HG02852 (cell line): Measurements from ENCODE around the gene PML.
"Not testable (repeated sequence)": the region's sequence is repeated elsewhere in the genome, so short reads cannot be mapped to it uniquely, and the experiment has no call there.

Source experiments
- ATAC-seq: cut with Tn5 transposase; IDR thresholded peaks from one replicate; pipeline ENCODE4 v1.9.1; 2021; ENCODE audit warnings: mild to moderate bottlenecking, moderate library complexity; ENCODE audit not compliant: unreplicated experiment

Gene PML

DNA sequence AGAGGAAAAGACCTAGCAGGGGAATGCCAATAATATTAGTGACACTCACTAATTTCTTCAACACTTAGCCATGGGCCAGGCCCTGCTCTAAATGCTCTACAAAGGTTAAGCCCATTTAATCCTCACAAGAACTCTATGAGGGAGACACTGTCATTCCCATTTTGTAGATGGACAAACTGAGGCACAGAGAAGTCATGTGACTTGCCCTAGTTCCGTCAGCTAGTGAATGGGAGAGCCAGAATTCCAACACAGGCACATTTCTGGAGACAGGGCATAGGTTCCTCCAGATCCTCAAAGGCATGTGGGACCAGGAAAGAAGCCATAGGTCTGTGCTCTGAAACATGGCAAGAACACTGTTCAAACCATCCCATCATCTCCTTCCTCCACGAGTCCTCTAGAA, 36.7 kb upstream of the PML start:
- ATAC-seq = no peak

DNA sequence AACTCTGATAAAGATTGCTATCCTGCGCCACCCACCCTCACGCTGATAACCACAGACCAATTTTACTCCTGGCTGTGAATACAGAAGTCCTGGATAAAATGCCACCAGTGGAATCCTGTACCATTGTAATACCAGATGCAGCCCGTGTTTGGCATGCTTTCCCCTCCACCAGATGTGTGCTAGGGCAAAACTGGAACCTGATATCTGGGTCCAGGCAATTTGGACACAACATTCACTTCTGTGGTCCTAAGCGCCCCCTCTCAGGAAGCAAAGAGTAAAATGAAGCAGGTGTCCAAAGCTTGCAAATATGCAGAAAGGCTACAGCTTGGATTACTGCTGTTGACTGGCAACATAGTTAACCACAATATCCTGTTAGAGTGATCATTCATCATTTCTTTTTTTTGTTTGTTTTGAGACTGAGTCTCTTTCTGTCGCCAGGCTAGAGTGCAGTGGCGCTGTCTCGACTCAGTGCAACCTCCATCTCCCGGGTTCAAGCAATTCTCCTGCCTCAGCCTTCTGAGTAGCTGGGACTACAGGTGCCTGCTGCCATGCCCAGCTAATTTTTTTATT, 35.4 kb upstream of the PML start:
- no peak for ATAC-seq

DNA sequence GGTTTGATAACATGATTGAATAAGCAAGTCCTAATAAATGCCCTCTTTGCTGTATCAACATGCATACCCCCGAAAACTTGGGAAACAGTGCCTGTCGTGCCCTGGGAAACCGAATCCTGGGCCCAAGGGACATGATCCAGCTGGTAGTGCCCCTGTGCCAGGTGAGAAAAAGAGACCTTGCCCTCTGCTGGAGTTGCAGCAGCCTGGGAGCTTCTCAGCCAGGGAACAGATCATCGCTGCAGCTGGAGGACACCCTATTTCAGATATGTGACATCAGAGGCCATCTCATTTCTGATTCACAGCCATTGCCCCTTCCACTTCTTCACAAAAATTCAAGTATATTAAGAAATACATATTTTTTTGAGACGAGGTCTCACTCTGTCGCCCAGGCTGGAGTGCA, 34.7 kb upstream of the PML start:
- ATAC-seq = no peak

DNA sequence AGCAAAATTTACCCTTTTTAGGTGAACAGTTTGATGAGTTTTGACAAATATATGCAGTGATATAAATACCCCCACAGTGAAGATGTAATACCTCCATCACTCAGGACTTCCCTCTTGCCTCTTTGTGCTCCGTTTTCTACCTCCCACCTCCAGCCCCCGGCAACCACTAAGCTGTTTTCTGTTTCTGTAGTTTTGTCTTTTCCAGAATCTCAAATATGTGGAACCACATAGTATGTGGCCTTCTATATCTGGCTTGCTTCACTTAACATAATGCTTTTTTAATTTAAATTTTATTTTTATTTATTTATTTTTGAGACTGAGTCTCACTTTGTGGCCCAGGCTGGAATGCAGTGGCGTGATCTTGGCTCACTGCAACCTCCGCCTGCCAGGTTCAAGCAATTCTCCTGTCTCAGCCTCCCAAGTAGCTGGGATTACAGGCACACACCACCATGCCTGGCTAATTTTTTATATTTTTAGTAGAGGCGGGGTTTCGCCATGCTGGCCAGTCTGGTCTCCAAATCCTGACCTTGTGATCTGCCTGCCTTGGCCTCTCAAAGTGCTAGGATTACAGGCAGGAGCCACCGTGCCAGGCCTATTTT, 33.9 kb upstream of the PML start:
- not testable (repeated sequence) for ATAC-seq

DNA sequence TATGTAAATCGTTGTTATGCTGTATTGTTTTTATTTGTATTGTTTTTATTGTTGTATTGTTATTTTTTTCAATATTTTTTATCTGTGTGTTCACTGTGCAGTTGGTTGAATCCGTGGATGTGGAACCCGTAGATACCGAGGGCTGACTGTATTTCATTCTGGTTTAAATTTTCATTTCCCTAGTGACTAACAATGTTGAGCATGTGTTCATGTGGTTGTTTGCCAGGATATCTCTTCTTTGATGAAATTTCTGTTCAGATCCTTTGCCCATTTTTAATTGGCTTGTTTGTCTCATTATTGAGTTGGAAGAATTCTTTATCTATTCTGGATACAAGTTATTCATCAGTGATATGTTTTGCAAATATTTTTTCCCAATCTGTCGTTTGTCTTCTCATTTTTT, 32.1 kb upstream of the PML start:
- ATAC-seq = no peak

DNA sequence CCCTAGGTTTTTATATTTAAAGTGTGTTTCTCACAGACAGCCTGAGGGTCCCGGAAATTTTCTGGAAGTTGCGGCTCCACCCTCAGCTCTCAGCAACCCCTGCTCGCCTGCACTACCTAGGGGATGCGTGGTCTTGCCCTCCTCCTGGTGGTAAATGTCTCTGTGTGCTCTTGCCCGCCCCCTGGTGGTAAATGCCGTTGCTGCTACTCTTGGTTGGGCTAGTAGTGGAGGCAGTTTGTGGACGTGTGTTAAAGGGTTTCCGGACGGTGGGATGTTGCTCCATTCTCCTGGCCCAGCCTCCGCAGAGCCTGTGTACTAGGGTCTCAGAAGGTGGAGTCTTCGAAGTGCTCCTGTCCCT, 29.8 kb upstream of the PML start:
- ATAC-seq = no peak

DNA sequence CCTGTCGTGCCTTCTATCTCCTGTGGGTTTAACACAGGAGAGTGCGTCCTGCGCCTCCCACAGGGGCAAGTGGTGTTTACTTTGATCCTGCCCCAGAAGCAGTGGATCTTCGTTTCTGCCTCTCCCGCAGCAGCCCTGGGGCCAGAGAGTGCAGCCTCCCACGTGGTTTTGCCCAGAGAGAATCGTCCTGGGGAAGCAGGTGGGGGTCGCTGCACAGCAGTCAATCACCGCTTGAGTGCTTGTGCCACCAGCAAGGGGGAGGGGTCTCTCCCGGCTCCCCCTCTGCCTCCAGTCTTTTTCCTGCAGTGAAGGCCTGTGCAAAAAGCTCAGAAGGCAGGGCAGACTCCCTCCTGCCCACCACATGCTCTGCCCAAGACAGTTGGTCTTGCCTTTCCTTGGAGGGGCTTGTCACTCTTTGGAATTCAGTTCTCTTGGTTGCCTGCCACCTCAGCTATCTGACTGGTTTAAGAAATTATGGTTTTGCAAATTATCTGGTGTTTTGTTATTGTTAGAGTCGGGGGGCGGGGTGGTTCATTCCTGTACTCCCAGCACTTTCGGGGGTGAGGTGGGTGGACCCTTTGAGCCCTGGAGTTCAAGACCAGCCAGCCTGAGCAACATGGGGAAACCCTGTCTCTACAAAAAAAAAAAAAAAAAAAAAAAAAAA, 29.3 kb upstream of the PML start:
- ATAC-seq = peak; percentile 23

DNA sequence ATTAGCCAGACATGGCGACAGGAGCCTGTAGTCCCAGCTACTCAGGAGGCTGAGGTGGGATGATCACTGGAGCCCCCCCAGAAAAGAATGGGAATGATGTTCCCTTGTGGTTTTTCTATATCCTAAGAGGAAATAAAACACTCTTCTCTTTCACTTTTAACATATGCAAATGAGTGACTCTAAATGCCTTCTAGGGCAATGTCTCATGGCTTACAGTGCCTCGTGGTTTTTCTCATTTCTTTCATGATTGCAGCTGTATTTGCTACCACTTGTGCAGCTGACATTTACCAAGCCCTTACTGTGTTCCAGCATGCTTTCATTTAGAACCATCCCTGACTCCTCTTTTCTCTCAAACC, 28.8 kb upstream of the PML start:
- peak; percentile 50 for ATAC-seq

DNA sequence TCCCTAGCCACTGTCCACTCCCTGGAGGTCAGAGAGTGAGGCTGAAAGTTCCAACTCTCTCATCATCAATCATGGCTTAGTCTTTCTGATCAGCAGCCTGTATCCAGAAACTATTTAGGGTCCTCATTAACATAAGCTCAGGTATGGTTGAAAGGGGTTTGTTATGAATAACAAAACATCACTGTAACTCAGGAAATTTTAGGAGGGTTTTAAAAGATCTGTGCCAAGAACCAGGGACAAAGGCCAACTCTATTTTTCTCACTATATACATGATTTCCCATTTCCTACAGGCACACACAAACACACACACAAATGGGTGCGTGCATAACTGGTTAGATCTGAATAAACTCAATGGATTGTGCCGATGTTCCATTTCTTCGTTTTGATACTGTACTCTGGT, 26.1 kb upstream of the PML start:
- ATAC-seq = no peak

DNA sequence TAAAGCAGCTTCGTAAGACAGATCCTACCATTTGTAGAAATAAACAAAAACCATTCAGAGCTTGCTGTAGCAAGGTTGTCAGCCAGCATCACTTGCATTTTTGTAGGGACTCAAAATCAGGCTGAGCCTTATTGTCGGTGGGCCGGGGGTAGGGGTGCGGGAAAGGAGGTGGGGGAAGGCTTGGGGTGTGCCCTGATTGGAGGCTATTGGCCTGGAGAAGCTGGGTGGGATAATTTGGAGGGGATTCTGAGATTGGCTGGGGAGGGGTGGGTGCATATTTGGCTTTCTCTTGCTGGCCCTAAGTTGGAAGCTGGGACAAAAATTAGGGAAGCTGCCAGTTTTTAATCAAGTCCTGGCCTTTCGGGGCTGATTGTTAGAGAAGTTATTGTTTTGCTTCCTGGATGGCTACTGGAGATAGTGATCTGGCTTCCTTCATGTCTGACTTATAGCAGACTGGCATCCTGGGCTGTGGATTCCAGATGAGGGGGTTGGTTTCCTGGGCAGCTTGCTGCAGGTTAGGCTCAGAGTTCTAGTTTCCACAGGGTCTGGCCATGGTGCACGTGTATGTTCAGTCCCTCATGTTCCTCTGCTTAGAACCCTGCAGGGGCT, 25.3 kb upstream of the PML start:
- ATAC-seq = no peak

DNA sequence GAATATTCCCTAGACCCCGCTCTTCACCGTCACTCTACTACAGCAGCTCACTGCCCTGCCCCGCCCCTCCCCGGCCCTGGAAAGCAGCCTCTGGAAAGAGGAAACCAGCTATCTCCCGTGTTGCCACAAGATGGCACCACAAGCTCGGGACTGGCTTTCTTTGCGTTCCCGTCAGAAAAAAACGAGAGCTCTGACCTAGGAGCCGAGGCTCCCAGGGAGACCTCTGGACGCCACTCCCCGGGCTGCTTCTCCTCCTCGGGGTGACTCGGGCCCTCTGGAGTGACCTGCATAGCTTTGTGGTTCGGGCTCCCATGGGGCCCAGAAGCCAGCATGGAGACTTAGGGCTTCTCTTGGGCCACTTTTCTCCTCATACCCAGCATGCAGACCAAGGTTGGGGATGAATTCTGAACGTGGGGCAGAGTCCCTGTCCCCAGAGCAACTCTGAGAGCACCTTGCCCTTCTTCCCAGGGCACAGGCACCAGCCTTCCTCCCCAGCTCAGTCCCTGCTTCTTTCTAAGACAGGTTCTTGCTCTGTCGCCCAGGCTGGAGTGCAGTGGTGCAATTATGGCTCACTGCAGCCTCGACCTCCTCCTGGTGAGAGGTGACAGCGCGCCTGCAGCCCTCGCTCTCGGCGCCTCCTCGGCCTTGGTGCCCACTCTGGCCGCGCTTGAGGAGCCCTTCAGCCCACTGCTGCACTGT, 21.4 kb upstream of the PML start:
- no peak for ATAC-seq

DNA sequence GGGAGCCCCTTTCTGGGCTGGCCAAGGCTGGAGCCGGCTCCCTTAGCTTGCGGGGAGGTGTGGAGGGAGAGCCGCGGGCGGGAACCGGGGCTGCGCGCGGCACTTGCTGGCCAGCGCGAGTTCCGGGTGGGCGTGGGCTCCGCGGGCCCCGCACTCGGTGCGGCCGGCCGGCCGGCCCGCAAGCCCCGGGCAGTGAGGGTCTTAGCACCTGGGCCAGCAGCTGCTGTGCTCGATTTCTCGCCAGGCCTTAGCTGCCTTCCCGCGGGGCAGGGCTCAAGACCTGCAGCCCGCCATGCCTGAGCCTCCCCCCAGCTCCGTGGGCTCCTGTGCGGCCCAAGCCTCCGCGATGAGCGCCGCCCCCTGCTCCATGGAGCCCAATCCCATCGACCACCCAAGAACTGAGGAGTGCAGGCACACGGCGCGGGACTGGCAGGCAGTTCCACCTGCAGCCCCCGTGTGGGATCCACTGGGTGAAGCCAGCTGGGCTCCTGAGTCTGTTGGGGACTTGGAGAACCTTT, 20.8 kb upstream of the PML start:
- ATAC-seq = not testable (repeated sequence)

DNA sequence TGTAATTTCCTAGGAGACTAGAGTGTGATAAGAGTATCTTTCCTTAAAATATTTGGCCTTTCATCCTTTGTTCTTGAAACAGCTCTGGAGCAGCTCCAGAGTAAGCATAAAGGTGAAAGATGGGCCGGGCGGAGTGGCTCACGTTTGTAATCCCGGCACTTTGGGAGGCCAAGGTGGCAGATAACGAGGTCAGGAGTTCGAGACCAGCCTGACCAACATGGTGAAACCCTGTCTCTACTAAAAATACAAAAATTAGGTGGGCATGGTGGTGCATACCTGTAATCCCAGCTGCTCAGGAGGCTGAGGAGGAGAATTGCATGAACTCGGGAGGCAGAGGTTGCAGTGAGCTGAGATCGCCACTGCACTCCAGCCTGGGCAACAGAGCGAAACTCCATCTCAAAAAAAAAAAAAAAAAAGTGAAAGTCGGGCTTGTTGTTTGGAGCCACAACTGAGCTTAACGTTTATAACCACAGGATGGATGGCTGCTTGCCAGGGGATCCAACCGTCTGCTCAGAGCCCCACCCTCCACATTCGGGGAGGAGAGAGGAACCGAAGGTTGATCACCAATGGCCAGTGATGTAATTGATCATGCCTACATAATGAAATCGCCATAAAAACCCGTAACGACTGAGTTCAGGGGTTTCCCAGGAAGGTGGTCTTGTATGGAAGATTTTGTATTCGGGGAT, 18.9 kb upstream of the PML start:
- not testable (repeated sequence) for ATAC-seq

DNA sequence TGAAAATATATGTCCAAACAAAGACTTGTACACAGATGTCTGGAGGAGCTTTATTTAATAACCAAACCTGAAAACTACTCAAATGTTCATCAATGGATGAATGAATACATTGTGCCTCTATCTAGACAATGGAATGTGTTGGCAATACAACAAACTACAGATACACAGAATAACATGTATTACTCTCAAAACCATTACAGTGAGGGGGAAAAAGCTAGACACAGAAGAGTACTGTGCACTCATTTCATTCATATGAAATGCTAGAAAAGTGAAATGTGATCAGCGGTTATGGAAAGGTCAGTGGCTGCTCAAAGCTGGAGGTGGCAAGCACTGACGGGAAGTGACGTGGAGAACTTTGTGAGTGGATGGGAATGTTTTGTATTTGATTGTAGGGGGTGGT, 15.6 kb upstream of the PML start:
- ATAC-seq = no peak

DNA sequence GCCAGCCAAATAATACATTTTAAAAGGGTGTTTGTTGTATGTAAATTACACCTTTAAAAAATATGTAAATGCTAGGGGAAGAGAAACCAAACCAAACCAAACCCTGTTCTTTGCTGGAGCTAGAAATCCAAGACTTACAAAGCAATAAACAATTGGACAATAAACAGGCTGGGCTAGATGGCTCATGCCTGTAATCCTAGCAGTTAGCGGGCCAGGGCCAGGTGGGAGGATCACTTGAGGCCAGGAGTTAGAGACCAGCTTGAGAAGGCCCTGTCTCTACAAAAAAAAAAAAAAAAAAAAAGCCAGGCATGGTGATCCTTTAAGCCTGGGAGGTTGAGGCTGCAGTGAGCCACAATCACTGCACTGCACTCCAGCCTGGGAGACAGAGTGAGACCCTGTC, 14.9 kb upstream of the PML start:
- ATAC-seq = no peak

DNA sequence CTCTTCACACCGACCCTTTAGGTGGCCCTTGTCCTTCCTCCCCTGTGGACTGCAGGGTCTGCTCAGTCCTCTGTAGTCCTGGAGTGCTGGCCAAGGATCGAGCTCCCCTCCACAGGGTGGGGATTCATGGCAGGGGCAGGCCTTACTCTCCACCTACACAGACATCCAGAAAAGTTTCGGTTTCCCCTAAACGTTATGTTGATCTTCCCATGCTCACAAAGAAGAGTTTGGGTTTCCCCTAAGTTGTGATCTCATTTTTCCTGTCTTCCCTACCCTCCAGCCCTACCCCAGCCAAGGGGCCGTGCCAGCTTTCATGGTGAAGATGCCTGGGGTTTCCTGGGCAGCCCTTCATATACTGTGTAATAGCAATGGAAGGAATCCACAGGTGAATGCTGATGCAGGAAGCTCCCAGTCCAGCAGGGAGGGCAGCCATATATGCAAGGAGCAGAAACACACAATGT, 12.7 kb upstream of the PML start:
- no peak for ATAC-seq

DNA sequence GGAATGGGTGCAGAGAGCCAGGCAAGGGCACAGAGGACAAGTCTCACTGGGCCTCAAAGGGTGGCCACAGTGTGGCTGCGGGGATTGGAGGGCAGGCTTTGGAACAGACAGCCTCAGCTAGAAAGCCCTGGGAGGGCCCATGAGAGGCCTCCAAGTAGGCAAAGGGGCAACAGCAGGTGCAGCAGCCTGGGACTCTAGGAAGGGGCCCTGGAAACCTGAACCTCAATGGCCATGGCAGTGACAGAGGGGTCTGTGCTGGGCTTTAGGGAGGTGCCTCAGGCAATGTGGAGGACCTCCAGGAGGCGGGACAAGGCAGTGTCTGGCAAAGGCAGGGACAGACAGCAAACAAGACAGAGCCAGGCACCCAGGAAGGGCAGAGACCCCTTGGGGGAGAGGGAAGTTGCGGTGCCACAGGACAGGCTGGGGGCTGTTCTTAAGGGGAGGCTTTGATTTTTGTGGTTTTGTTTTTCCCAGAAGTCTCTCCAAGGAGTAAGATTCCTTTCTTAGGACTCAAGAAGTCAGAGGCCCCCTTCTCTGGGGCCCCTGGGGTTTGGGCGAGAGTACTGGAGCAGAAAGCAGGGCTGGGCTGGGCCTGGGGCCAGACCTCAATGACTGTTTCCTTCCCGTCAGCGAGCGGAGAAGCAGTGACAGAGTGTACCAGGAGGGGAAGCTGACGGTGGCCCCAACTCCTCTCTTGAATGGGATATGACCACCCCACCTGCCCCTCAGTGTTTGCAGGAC, 12.1 kb upstream of the PML start:
- ATAC-seq = no peak

DNA sequence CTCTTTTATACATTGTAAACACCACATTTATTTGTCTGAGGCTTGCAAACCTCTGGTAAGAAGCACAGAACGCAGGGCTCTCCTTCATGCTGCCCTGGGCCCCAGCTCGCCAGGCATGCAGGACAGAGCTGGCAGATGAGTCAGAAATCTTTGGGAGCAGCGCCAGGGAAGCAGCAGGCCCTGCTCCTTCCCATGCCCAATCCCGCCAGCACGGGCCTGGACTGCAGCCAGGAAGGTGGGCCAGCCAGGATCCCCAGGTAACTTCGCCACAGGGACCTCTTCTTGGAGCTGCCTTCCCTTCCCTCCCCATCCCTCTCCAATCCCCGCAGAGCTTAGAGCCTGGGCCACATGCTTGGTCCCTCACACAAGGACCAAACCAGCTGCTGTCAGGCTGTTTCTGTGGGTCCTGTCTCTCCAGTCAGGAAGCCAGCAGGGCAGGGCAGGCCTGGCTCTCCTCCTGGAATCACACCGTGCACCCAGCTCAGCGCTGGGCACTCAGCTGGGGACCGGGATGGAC, 11.2 kb upstream of the PML start:
- no peak for ATAC-seq

DNA sequence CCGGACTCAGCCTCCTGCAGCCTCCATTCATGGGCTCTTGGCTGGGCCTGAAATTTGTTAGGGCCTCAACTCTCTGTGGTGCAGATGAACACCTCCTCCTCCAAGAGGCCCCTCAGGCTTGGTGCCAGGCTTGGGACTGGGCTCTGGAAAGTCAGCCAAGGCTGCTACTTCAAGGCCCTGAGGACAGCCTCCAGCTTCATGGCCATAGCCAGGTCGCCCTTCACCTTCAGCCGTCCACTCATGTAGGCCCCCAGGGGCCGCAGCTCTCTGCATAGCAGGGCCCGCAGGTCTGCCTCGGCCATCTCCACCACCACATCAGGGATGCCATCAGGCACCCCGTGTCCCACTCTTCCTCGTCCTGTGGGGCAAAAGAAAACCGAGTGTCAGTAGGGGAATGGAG, 10.7 kb upstream of the PML start:
- ATAC-seq = no peak
